GM23338 (cell line): ENCODE data around the gene U2AF1L4. TPM values are rescaled to one million over a fixed set of nuclear protein-coding genes. Genes with fewer than 3 reads are reported as not detected.

Source experiments
- ATAC-seq: fragments of 200-7000 bp; cut with Tn5 transposase; 3 replicates; pipeline ENCODE4 v1.9.1; 2020
- DNase-seq: peaks from one replicate; pipeline ENCODE4 v3.0.0-alpha.2; 2015; ENCODE audit warnings: low spot score
- H2AFZ ChIP-seq: fragments of 200-600 bp; sonication (generic); 2 replicates; pipeline ENCODE4 v1.8.0; 2016; ENCODE audit warnings: antibody characterized with exemption, mild to moderate bottlenecking, moderate library complexity
- H3F3A ChIP-seq: fragments of 200-600 bp; sonication (generic); replicated peaks from 2 replicates; pipeline ENCODE4 v1.8.0; 2017; ENCODE audit warnings: antibody characterized with exemption, mixed run types, low read depth
- H3K27ac ChIP-seq: fragments of 200-600 bp; sonication (generic); 2 replicates; pipeline ENCODE4 v1.6.1; 2016; ENCODE audit warnings: low read depth
- H3K27me3 ChIP-seq: fragments of 200-600 bp; sonication (generic); 2 replicates; pipeline ENCODE4 v1.8.0; 2016; ENCODE audit warnings: mild to moderate bottlenecking, mixed run types, moderate library complexity; ENCODE audit not compliant: insufficient read depth
- H3K36me3 ChIP-seq: fragments of 200-600 bp; sonication (generic); 2 replicates; pipeline ENCODE4 v1.8.0; 2016; ENCODE audit warnings: mild to moderate bottlenecking; ENCODE audit not compliant: insufficient read depth
- H3K4me1 ChIP-seq: fragments of 200-600 bp; sonication (generic); 2 replicates; pipeline ENCODE4 v1.8.0; 2016; ENCODE audit warnings: mild to moderate bottlenecking, moderate library complexity; ENCODE audit not compliant: insufficient read depth
- H3K4me2 ChIP-seq: fragments of 200-600 bp; sonication (generic); 2 replicates; pipeline ENCODE4 v1.7.1; 2017; ENCODE audit warnings: mixed run types
- H3K4me3 ChIP-seq: fragments of 200-600 bp; sonication (generic); 2 replicates; pipeline ENCODE4 v1.6.1; 2016; ENCODE audit warnings: mixed run types
- H3K79me2 ChIP-seq: fragments of 200-600 bp; sonication (generic); replicated peaks from 2 replicates; pipeline ENCODE4 v1.8.0; 2017; ENCODE audit warnings: mild to moderate bottlenecking; ENCODE audit not compliant: insufficient read depth
- H3K9me2 ChIP-seq: fragments of 200-600 bp; sonication (generic); 2 replicates; pipeline ENCODE4 v1.8.0; 2017; ENCODE audit not compliant: insufficient read depth
- H4K20me1 ChIP-seq: fragments of 200-600 bp; sonication (generic); replicated peaks from 2 replicates; pipeline ENCODE4 v1.8.0; 2017; ENCODE audit warnings: mild to moderate bottlenecking; ENCODE audit not compliant: insufficient read depth
- H3K27ac Mint-ChIP-seq: 2 replicates; pipeline ENCODE4 v1.8.0; 2020; ENCODE audit warnings: inconsistent platforms, mild to moderate bottlenecking, moderate library complexity, mixed read lengths
- H3K27me3 Mint-ChIP-seq: 3 replicates; pipeline ENCODE4 v1.8.0; 2022; ENCODE audit warnings: low read depth, mild to moderate bottlenecking, moderate library complexity, mixed read lengths, inconsistent platforms; ENCODE audit not compliant: insufficient read depth, poor library complexity
- H3K36me3 Mint-ChIP-seq: 3 replicates; pipeline ENCODE4 v1.8.0; 2021; ENCODE audit warnings: low read depth, mild to moderate bottlenecking, inconsistent platforms, moderate library complexity, mixed read lengths
- H3K4me1 Mint-ChIP-seq: 3 replicates; pipeline ENCODE4 v1.8.0; 2020; ENCODE audit warnings: mild to moderate bottlenecking, inconsistent platforms, mixed read lengths
- H3K4me3 Mint-ChIP-seq: 3 replicates; pipeline ENCODE4 v1.8.0; 2021; ENCODE audit warnings: moderate library complexity, mild to moderate bottlenecking, inconsistent platforms, mixed read lengths
- H3K9me3 Mint-ChIP-seq: 3 replicates; pipeline ENCODE4 v1.8.0; 2020; ENCODE audit warnings: moderate library complexity, mild to moderate bottlenecking, inconsistent platforms, mixed read lengths
- NANOG ChIP-seq: IDR thresholded peaks from 2 replicates; pipeline ENCODE4 v1.6.1; 2016; ENCODE audit warnings: antibody characterized with exemption, borderline replicate concordance
- POLR2AphosphoS5 ChIP-seq: IDR thresholded peaks from 2 replicates; pipeline ENCODE4 v1.6.1; 2016; ENCODE audit warnings: antibody characterized with exemption, low read depth
- STAT1 ChIP-seq: IDR thresholded peaks from one replicate; pipeline ENCODE4 v1.6.1; 2016; ENCODE audit warnings: antibody characterized with exemption; ENCODE audit not compliant: unreplicated experiment
- ZNF114 ChIP-seq: fragments of 250-450 bp; sonication (Bioruptor Pico); IDR thresholded peaks from 2 replicates; pipeline ENCODE4 v1.5.0; 2020; ENCODE audit warnings: mild to moderate bottlenecking, moderate library complexity
- ZNF331 ChIP-seq: fragments of 250-450 bp; sonication (Bioruptor Pico); IDR thresholded peaks from 2 replicates; pipeline ENCODE4 v1.5.0; 2020; ENCODE audit warnings: low read depth, mild to moderate bottlenecking, moderate library complexity
- polyA plus RNA-seq: library from polyadenylated mRNA; unstranded; fragments of >200 nt; fragmentation: Nextera tagmentation; extraction: Ambion mirVana; gene quantifications from 2 replicates; pipeline ENCODE4 v1.2.1, GENCODE V29; 2016
- total RNA-seq: library from RNA; depleted of rRNA; stranded (reverse); fragments of >200 nt; shearing (Covaris generic); gene quantifications from 2 replicates; pipeline ENCODE4 v1.2.3, GENCODE V29; 2014
- TF ChIP-seq, protein P1 (sequence below), 2 experiments: fragments of 200-600 bp in 1 of 2; sonication (generic) in 1 of 2; conservative IDR thresholded peaks; 2 replicates each; pipeline versions ENCODE4 v1.5.1 to v1.6.1; 2016 to 2017; ENCODE audit warnings: antibody characterized with exemption in 2 of 2, low read depth in 2 of 2, mild to moderate bottlenecking in 2 of 2, moderate library complexity in 1 of 2

U2AF1L4 gene
- total and polyA plus RNA-seq, 2 experiments from 2014 or later: 13.1 to 23.7 TPM

DNA sequence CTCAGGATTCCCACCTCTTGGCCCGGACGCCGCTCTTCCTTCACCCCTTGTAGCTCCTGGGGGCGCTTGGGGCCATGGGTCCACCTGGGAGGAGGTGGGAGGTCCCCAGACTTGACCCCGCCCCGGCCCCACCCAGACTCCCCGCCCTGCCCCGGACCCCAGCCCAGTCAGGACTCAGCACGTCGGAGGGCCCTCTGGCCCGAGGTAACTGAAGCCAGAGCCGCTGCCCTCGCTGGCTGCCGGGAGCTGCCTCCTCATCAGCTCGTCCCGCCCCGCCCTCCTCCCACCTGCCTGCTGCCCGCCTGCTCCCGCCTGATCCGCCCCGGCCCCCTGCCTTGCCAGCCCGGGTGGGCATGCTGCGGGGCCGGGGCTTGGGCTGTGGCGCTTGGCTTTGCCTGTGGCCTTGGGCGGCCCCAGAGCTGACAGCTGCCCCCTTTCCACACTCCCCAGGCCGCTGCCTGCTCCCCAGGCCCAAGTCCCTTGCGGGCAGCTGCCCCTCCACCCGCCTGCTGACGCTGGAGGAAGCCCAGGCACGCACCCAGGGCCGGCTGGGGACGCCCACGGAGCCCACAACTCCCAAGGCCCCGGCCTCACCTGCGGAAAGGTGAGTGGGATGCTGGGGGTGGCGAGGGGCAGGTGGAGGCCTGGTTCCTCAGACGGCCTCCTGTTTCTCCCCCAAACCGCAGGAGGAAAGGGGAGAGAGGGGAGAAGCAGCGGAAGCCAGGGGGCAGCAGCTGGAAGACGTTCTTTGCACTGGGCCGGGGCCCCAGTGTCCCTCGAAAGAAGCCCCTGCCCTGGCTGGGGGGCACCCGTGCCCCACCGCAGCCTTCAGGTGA is 39.5 kb upstream of the U2AF1L4 start:
- Mint-ChIP-seq H3K27me3 (peaks cover 28% of the 10 kb centered on the region), H3K27ac (no peak overlapping the region), H3K4me3 (peak overlapping the region; percentile 59)

DNA sequence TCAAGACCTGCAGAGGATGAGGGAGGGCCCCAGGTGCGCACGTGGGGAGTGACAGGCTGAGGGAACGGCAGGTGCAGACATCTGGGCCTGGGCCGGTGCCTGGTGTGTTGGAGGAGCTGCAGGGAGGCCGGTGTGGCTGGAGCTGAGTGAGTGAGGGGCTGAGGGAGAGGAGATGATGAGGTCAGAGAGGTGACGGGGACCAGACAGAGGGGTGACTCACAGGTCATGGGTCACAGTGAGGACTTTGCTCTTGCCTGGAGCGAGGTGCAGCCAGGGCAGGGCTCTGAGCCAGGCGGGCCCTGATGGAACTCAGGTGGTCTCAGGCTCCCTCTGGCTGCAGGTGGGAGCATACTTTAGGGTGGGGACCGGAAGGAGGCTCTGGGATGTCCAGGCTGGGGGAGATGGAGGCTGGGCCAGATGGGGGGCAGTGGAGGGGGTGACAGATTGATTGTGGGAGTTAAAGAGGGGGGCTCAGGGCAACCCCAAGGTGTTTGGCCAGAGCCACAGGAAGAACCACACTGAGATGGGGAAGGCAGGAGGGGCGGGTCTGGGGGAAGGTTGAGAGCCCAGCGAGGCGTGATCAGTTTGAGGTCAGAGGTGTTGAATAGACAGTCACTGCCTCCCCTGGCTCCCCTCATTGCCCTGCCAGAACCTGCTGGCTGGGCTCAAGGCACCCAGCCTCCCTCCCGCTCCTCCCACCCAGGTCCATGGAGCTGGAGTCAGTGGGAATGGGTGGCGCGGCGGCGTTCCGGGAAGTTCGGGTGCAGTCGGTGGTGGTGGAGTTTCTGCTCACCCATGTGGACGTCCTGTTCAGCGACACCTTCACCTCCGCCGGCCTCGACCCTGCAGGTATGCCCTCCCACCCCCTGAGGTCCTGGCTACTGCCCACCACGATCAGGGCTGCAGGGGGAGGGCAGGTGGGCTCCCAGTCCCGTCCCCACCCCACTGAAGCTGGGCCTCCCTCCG is 38.5 kb upstream of the U2AF1L4 start:
- Histone ChIP-seq H3K36me3 (no peaks in the 10 kb centered on the region), H3K27me3 (no peaks in the 10 kb centered on the region), H4K20me1 (no peaks in the 10 kb centered on the region), H3F3A (0 out of 2 replicates have a peak, but pooled peaks cover 7% of the 10 kb centered on the region), H3K27ac (no peak overlapping the region), H2AFZ (no peak overlapping the region), H3K4me2 (peak overlapping the region; percentile 96), H3K4me1 (peaks cover 12% of the 10 kb centered on the region), H3K9me2 (no peaks in the 10 kb centered on the region), H3K79me2 (no peaks in the 10 kb centered on the region), H3K4me3 (peak overlapping the region; percentile 77)
- Mint-ChIP-seq H3K4me1 (peaks cover 33% of the 10 kb centered on the region), H3K4me3 (peak overlapping the region; percentile 59), H3K9me3 (no peaks in the 10 kb centered on the region), H3K27ac (peak overlapping the region; percentile 5; the same call in 1 of the 2 replicates), H3K36me3 (peaks cover 6% of the 10 kb centered on the region; the same call in 1 of the 3 replicates), H3K27me3 (peaks cover 24% of the 10 kb centered on the region)
- DNase-seq (peak; percentile 73), ATAC-seq (peak; percentile 44)
- TF ChIP-seq ZNF114 (CRISPR knock-in tag): no peak
- TF ChIP-seq, protein P1, sequence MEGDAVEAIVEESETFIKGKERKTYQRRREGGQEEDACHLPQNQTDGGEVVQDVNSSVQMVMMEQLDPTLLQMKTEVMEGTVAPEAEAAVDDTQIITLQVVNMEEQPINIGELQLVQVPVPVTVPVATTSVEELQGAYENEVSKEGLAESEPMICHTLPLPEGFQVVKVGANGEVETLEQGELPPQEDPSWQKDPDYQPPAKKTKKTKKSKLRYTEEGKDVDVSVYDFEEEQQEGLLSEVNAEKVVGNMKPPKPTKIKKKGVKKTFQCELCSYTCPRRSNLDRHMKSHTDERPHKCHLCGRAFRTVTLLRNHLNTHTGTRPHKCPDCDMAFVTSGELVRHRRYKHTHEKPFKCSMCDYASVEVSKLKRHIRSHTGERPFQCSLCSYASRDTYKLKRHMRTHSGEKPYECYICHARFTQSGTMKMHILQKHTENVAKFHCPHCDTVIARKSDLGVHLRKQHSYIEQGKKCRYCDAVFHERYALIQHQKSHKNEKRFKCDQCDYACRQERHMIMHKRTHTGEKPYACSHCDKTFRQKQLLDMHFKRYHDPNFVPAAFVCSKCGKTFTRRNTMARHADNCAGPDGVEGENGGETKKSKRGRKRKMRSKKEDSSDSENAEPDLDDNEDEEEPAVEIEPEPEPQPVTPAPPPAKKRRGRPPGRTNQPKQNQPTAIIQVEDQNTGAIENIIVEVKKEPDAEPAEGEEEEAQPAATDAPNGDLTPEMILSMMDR (conservative IDR thresholded peaks at IDR 0.05; ENCODE audit: low read depth in 2 of 2): peak; percentile 51 to 84

More for the DNA sequence above, 39.5 kb upstream of the U2AF1L4 start:
- Mint-ChIP-seq H3K9me3 (no peaks in the 10 kb centered on the region), H3K4me1 (peaks cover 34% of the 10 kb centered on the region), H3K36me3 (peaks cover 6% of the 10 kb centered on the region; the same call in 1 of the 3 replicates)
- Histone ChIP-seq H3K4me1 (peaks cover 12% of the 10 kb centered on the region), H3K27ac (no peak overlapping the region), H3K36me3 (no peaks in the 10 kb centered on the region), H2AFZ (peak overlapping the region; percentile 94), H3K27me3 (no peaks in the 10 kb centered on the region), H3K9me2 (no peaks in the 10 kb centered on the region), H3K79me2 (no peaks in the 10 kb centered on the region), H3K4me2 (peak overlapping the region; percentile 96), H3F3A (0 out of 2 replicates have a peak, but pooled peaks cover 7% of the 10 kb centered on the region), H4K20me1 (no peaks in the 10 kb centered on the region), H3K4me3 (peak overlapping the region; percentile 77)
- ATAC-seq (peak; percentile 89), DNase-seq (peak; percentile 95)
- TF ChIP-seq STAT1 (no peak), POLR2AphosphoS5 (peak; percentile 72), NANOG (no peak), ZNF331 (CRISPR knock-in tag) (no peak)
- TF ChIP-seq, protein P1 (conservative IDR thresholded peaks at IDR 0.05; ENCODE audit: low read depth in 2 of 2): peak; percentile 48 to 63
